ENCODE measurements around the gene FAM111A.

Gene FAM111A

DNA sequence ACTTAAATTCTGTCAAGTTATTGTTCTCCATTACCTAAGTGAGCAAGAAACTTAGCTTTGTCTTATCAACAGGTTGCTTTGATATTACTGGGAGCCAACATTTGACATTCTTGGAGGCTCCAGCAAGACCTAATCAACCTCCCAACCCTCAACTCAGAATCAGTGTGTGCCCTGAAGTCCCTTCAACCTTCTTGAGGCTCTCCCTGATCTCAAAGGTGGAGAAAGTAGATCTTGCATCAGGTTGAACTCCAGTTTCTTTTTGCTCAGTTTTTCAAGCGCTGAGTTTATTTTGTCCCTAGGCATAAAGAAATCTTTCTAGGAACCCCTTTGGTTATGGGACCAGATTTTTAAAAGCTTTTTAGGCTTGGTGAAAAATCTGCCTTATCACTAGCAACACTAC is 1.4 kb downstream of the FAM111A start:
- peak; percentile 7 for DNase-seq

DNA sequence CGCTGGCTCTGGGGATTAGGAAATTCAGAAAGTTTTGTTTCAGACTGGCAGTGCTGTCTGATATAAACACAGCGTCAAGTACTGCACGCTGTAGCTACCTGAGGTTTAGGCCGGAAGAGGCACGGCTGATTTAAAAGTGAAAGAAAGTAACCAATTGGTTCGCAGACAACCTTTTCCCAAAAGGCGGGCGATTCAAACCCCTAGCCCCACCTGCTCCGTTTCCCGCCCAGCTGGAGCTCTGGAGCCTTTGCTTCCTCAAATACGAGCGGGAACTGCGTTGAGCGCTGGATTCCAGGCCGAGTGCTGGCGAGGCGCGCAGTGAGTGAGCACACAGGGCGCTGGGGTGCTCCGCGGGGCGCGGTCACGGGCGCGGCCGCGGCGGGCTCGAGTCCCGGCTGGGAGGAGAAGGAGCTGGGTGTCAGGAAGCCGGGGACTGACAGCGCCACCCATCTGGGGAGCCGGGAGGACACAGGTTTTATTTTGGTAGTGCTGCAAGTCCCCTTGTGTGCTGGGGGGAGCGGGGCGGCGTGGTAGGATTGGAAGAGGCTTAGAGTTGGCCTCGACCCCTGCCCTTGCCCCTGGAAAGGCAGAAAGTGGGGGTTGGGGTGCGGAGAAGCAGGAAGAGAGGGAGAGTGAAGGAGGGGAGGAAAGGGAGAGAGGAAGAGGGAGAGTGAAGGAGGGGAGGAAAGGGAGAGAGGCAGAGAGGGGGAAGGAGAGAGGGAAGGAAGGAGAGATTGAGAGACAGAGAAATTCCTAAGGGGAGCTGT is 2.1 kb downstream of the FAM111A start:
- peak; percentile 86 for DNase-seq

DNA sequence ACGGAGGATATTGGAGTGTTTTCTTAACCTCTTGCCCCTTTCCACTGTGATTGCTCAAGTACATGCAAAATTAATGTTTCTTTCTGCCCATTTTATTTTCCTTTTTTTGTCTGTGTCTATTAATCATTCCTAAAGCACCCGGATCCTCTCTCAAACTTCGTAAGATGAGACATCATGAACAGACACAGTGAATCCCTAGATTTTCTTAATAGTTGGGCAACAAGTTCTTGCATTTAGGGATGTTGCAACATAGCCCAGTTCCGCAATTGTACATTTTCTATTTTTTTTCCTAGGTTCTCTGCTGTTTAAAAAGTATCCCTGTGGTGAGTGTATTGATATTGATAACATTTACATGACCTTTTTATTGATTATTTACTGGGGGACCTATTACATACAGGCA is 2.9 kb downstream of the FAM111A start:
- DNase-seq: no peak

DNA sequence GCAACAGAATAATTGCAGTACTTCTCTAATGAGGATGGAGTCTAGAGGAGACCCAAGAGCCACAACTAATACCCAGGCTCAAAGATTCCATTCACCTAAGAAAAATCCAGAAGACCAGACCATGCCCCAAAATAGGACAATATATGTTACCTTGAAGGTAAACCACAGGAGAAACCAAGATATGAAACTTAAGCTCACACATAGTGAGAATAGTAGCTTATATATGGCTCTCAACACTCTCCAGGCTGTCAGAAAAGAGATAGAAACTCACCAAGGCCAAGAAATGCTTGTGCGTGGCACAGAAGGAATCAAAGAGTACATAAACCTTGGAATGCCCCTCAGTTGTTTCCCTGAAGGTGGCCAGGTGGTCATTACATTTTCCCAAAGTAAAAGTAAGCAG is 9.1 kb downstream of the FAM111A start:
- no peak for DNase-seq

DNA sequence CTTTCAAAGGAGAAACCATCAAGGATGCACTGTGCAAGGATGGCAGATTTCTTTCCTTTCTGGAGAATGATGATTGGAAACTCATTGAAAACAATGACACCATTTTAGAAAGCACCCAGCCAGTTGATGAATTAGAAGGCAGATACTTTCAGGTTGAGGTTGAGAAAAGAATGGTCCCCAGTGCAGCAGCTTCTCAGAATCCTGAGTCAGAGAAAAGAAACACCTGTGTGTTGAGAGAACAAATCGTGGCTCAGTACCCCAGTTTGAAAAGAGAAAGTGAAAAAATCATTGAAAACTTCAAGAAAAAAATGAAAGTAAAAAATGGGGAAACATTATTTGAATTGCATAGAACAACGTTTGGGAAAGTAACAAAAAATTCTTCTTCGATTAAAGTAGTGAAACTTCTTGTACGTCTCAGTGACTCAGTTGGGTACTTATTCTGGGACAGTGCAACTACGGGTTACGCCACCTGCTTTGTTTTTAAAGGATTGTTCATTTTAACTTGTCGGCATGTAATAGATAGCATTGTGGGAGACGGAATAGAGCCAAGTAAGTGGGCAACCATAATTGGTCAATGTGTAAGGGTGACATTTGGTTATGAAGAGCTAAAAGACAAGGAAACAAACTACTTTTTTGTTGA is 9.8 kb downstream of the FAM111A start:
- DNase-seq: no peak

DNA sequence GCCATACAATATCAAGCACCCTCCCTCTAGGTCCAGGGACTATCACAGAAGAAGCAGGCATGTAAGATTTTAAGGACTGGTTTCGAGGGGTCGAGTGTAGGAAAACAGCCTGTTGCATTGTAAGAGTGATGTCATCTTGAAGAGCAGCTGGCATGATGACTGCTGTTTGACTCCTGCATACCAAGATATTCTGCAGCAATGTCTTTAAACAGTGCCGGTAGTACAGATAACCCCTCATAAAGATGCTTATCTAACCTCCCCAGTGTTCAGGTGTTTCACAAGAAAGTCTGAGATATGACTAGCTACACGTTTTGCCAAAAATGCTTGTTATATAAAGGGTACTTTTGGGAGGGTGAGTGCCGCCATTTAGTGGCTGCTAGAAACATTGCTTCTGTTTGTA is 12.0 kb downstream of the FAM111A start:
- DNase-seq: no peak

DNA sequence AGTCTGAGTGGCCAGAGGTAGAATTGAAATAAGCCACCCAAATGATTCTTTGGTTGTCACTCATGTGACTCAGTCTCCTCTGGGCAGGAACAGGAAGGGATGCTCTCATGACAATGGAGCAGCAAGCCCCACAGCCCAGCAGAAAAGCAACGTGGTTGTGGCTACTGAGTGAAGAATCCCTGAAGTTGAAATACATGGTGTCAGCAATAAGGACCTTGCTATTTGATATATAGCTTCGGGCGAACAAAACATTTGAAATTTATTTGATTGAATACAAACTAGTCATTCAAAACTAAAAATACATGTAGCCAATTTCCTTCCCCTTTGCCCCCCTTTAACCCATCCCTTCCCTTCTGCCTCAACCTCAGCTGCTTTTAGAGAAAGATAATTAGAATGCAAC is 14.8 kb downstream of the FAM111A start:
- DNase-seq: no peak

DNA sequence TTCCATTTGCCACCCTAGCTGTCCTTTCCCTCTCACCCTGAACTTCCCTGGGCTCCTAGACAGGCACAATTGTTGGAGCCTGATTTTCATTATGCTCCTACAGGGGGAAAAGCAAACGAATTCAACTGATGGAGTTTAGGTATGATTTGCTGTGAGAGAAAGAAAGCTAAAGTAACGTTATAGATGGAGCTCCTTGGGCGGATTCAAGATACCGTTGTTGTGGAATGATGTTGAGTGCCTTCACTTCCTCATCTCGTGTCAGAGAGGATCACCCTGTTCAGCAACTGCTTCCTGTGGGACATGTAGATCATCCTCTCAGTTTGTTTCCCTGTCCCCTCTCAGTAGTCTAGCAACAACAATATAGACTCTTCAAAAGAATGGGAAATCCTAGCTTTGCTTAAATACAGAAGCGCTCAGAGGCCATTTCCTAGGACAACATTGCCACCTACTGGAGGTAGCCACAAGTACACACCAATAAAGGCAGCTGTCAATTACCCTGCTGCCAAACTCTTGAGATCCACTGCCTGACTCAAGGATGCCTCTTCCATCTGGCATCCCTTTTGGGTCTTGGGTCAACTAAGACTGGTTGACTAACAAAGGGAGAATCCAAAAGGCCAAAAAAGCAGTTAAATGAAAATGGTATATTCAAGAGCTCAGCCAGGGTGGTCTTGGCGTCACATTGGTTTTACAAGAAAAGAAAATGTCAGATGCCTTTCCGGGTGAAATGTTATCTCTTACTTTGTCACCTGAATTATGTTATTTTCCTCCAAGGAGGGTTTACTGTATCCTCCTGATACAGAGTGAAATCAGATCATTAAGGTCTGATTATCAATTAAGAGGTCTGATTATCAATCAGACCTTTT is 15.8 kb downstream of the FAM111A start:
- peak; percentile 80 for DNase-seq

DNA sequence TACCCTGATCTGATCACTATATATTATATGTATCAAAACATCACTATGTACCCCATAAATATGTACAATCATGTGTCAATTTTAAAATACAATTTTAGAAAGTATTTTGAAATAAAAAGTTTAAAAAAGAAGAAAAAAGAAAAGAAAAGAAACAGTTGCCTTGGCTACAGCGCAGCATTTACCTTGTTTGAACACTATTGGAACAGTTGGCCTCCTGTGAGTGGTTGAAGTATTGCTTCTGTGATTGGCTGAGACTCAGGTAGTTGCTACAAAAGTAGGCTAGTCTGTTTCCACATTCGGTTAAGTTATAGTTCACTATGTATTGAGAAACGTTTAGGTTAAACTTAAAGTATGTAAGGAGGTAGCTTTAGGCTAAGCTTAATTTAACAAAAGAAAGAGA is 21.4 kb downstream of the FAM111A start:
- DNase-seq: no peak

DNA sequence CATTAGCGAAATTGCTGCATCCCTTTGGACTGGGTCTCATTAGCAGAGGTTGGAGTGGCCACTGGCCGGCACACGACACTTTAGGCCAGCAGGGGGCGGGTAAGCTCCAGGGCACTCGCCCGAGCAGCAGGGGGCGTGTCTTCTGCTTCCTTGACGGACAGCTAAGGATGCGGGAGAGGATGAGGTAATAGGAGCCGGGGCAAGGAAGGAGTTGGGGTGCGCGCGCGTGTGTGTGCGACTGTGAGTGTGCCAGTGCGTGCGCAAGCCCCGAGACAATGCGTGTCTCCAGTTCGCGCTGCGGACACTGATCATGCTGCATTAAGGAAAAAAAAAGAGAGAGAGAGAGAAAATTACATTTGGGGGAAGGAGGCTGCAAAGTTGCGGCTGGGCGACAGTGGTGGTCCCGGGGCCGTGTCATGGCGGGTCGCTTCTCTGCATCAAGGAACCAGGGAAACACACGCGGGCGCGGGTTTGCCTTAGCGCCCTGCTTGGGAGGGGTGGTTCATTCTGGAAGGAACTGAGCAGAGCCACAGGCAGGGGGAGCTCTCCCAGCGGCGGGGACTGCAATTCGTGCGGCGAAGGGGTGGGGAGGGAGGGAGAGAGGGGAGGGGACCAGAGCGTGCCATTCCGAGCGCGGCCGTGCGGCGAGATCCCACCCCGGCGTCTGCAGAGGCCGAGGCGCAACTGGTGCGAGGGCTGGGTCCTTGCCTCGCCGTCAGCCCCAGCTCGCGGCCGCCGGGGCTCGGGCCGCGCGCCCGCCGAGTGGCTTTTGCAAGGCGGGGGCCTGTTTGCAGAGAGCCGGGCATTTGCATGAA is 29.1 kb downstream of the FAM111A start, which contains the start of gene DTX4:
TSS of gene DTX4 (plus strand) at position 625 of the 815 bp plus-strand sequence. CDS start 464 bp downstream, outside the sequence.
- DNase-seq: peak; percentile 89

DNA sequence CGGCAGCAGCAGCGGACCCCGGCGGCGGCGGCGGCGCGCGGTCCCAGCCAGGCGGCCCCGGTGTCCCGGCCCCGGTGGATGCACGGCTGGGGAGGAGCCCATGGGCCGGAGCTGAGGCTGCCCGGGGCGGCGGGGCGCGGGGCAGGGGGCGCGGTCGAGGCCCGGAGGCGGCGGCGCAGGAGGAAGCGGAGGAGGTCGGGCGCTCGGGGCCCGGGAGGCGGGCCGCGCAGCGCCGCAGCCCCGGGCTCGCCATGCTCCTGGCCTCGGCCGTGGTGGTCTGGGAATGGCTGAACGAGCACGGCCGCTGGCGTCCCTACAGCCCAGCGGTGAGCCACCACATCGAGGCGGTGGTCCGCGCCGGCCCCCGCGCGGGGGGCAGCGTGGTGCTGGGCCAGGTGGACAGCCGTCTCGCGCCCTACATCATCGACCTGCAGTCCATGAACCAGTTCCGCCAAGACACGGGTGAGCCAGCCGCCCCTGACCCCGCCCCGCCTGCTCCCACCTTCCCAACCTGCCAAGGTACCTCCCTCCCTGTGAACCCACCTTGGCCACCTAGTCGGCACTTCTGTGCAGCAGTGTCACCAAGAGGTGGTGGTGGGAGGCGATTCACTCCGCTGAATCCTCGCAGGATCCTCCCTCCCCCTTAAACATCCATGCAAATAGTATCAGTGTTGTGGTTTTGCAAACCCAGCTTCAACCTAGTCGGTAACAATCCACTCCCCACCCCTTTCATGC is 29.9 kb downstream of the FAM111A start:
- DNase-seq: peak; percentile 11

DNA sequence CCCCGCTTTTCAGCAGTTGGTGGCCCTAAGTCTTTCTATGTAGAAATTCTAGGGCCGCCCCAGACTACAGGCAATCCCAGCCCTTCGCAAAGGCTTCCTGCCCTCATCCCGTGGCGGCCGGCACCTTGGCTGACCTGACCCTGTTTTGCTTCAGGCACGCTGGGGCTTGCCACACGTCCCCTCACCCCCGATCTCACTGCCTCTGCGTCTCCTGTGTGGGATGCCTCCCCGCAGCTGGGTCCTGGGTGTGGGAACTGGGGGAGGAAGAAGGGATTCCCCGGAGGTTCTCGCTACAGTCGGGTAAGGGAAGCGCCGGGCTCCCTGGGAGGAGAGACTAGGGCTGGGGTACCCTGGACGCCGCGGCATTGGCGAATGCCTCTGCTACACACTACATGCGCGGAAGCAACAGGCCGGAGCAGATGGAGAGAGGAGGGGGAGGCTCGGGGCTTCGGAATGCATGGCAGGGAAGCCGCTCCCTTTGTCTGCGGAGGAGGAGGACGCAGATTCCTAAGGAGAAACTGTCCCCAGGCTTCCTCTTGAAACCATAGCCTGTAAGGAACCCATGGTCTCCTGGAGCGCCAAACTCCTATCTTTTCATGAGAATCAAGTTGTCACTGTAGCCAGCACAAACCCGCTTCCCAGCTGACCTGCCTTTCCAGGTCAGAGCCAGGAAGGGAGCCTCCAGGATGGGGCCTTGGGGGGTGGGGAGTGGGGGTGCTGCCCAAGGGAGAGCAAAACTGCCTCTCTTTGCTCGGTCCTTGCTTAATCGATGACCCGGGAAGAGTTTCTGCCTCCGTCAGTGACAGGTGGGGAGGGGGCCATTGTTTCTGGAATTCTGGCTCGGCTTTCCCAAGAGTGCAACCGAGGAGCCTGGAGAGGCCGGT is 30.7 kb downstream of the FAM111A start:
- DNase-seq: no peak

DNA sequence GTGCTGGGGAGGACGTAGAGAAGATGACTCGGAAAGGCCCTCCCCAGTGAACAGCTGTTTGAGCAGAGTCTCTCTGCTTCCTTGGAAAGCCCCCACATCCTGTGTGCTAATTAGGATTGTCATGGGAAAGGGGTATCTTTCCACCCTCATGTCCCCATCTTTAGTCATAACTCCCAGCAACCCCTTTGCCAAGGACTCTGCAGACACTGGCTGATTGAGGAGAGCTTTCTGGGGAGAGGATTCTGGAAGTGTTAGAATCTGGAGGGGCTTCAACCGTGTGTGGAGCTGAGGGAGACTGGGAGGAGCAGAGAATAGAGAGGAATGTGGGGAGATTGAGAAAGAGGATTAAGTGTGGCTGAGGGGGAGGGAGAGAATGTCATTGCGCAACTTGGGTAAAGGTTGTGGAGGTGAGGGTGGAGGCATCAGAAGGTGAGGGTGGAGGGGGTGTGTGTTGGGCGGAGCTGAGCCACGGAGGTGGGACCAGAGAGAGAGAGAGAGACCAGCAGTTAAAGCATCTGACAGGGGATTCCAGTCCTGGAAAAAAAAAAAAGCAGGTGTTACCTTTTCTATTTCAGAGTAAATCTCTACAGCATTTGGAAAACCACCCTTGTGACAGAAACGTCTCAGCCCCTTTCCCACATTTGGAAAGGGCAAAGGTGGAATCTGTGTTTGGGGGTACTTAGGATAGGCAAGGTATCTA is 31.5 kb downstream of the FAM111A start:
- DNase-seq: no peak

DNA sequence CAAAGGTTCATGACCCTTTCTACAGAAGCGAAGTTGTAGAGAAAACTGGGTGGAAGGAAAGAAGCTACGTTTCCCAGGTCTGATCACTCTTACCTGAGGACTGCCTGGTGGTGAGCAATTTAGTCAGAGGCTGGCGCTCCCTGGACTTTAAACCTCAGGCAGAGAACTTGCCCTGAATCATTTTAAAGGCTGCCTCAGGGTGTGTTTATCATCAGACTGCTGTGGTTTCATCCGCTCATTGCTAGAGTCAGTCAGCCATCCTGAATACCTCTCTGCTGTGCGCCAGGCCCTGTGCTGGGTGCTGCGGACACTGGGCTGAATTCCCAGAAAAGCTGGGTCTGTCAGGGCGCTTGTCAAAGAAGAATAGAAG is 32.0 kb downstream of the FAM111A start:
- DNase-seq: no peak

DNA sequence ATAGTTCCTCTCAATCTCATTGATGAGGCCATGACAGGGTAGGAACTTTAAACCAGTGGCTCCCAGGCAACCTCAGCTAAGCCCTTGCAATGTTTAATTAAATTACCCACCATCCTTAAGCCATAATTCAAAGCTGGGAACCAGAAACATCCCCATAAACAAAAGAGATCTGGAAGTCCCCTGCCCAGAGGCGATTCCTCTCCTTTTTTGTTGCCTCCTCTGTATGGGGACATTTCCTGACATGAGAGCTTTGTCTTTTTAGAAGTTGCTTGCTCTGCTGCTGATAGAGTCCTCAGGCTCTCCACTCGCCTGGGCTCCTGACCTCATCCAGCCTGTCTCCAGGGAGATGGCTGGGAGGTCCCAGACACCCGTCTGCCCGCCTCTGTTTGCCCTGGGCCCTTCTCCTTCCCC is 32.4 kb downstream of the FAM111A start:
- no peak for DNase-seq

DNA sequence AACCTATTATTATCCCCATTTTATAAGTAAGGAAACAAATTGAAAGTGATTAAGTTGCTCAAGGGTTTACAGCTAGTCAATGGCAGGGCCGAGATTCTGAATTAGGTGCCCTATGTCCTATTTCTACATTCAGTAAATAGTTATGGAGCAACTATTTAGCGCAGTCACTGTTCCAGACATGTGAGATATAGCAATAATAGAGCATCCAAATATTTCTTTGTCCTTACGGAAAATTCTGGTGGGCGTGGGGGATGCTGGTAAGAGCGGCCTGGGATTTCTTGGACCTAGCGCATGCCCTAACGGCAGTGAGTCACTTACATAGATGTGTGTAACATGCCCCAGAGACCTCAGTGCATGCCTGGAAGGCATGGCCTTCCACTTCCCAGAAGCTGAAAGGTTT is 33.7 kb downstream of the FAM111A start:
- DNase-seq: no peak

DNA sequence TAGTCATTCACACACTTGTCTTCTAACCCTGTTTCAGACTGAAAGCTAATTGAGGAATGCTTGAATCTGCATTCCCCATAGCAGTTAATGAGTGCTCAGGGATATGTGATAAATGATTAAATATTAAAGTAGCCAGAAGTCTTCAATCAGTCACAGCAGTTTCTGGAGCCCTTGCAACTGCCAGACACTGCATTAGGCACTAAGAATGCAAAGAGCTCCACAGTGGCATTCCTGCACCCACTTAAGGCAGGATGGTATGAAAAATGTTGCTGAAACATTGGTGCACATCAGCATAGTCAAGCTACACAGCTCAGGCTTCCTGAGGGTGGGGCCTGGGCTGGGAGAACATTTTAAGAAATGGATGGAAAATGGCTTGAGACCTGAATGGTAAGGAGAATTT is 35.7 kb downstream of the FAM111A start:
- no peak for DNase-seq

DNA sequence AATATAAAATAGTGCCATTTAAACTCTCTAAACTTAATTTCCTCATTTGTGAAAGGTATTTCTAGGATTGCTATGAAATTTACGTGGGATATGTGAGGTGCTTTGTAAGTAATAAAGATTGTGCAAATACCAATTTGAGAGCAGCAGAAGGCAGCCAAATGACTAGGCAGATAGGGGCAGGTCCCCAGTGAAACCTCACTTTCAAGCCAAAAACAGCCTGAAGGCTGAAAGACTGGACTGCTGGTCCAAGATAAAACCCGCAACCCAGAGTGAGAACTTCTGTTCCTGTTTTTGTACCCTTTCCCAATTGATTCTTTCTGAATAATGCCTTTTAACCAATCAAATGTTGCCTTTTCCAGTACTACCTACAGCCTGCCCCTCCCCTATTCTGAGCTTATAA is 36.5 kb downstream of the FAM111A start:
- no peak for DNase-seq

DNA sequence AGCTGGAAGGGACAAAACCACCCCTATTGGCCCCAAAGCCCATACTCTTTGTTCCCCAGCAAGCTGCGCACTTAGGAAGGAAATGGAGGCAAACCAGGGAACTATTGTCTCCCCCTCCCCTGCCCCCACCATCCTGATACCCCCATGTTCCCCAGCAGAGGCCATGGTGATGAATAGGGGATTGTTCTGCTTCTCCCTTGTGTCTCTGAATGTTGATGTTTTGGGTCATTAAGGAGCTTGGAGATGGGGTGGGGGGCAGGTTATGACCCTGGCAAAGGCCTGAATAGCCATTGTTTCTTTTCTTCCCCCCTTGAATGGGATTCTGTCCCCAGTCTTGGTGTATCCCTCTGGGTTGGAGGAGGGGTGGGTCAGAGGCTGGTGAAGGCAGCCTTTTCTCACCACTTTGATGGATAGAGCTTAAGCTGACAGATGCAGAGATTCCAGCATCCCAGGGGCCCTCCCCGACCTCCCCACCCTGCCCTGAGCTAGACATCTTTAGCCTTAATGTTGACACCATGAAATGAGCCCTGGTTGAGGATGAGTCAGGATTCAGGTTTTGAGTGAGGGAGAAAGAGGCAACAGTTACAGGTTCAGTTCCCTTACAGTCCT is 37.6 kb downstream of the FAM111A start:
- DNase-seq: no peak

DNA sequence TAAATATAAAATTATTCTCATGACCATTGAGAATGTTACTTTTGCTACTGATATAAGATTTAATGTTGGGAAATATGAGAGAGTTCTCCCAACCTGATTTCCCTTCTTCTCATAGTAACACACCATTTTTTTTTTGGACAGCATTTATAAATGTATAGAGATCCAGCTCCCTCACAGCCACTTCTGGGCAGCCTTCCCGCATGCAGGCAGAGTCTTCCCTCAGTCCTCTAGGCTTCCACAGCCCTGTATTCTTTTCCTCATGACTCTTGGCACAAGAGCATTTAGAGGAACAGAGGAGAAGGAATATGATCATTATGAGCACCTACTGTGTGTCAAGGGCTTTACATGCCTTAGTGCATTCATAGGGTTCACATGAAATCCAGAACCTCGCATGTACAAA is 38.3 kb downstream of the FAM111A start:
- no peak for DNase-seq

Measured in CD4-positive, alpha-beta T cell treated with Interleukin-17A for 1 hour (primary cell).